Measurements from ENCODE around the gene C8A.

C8A gene

GRCh38 chr1:56838759-56839158 is 15.8 kb upstream of the C8A start:
- no peak for DNase-seq

GRCh38 chr1:56843544-56843943 is 11.1 kb upstream of the C8A start:
- DNase-seq, result no peak

- DNase-seq, result no peak
Observed at GRCh38 chr1:56844545-56845136, 10.0 kb upstream of the C8A start.

GRCh38 chr1:56845343-56845742 is 9.3 kb upstream of the C8A start:
- no peak for DNase-seq

GRCh38 chr1:56849750-56850149 is 4.8 kb upstream of the C8A start:
- no peak for DNase-seq

- no peak for DNase-seq
Observed at GRCh38 chr1:56850411-56850810, 4.2 kb upstream of the C8A start.

GRCh38 chr1:56850922-56851321 is 3.7 kb upstream of the C8A start:
- DNase-seq, result no peak

- DNase-seq, result no peak
Observed at GRCh38 chr1:56852476-56852875, 2.1 kb upstream of the C8A start.

GRCh38 chr1:56855190-56855589 is 593 bp downstream of the C8A start:
- DNase-seq, result no peak

GRCh38 chr1:56856186-56856585 is 1.6 kb downstream of the C8A start:
- DNase-seq, result no peak

- DNase-seq, result no peak
Observed at GRCh38 chr1:56859287-56859686, 4.7 kb downstream of the C8A start.

- DNase-seq, result no peak
Observed at GRCh38 chr1:56863265-56863992, 8.8 kb downstream of the C8A start.

GRCh38 chr1:56864430-56864829 is 9.8 kb downstream of the C8A start:
- DNase-seq, result no peak

GRCh38 chr1:56866656-56867055 is 12.1 kb downstream of the C8A start:
- DNase-seq, result no peak

- DNase-seq, result no peak
Observed at GRCh38 chr1:56867491-56867890, 12.9 kb downstream of the C8A start.

- no peak for DNase-seq
Observed at GRCh38 chr1:56868761-56869160, 14.2 kb downstream of the C8A start.

GRCh38 chr1:56872597-56872996 is 18.0 kb downstream of the C8A start:
- no peak for DNase-seq

GRCh38 chr1:56873213-56873612 is 18.6 kb downstream of the C8A start:
- DNase-seq, result no peak

- DNase-seq, result no peak
Observed at GRCh38 chr1:56874689-56875088, 20.1 kb downstream of the C8A start.

GRCh38 chr1:56877973-56878372 is 23.4 kb downstream of the C8A start:
- no peak for DNase-seq

- DNase-seq, result no peak
Observed at GRCh38 chr1:56880774-56881173, 26.2 kb downstream of the C8A start.

- no peak for DNase-seq
Observed at GRCh38 chr1:56881417-56881816, 26.8 kb downstream of the C8A start.

GRCh38 chr1:56890229-56890628 is 35.6 kb downstream of the C8A start:
- no peak for DNase-seq

GRCh38 chr1:56894014-56894413 is 39.4 kb downstream of the C8A start:
- DNase-seq, result no peak
